Testis (tissue), 2 donors: Measurements from ENCODE around the gene RIPOR3.

ENCODE experiments used
- CTCF ChIP-seq, 3 experiments: fragments of 450-650 bp in 2 of 3; fragments of 200-600 bp in 1 of 3; sonication (generic) in 1 of 3; IDR thresholded peaks; one replicate each; pipeline ENCODE4 v1.5.1; 2016 to 2019; ENCODE audit warnings: antibody characterized with exemption in 3 of 3, mild to moderate bottlenecking in 2 of 3, moderate library complexity in 1 of 3
- POLR2A ChIP-seq: fragments of 450-650 bp; IDR thresholded peaks from one replicate; pipeline ENCODE4 v1.6.1; 2017; ENCODE audit warnings: antibody characterized with exemption, mild to moderate bottlenecking, moderate library complexity

GRCh38 chr20:50611128-50611810 is 80.1 kb downstream of the RIPOR3 start:
- no peak for TF ChIP-seq CTCF (IDR thresholded peaks at IDR 0.05)
- TF ChIP-seq POLR2A = no peak
